GM19351 (cell line): ENCODE data around the gene TOP2A.
A peak's percentile ranks its signal among the peaks of the same experiment; 100 is the strongest.

Experiments used
- ATAC-seq: cut with Tn5 transposase; IDR thresholded peaks from one replicate; pipeline ENCODE4 v1.9.1; 2021; ENCODE audit warnings: mild to moderate bottlenecking, moderate library complexity; ENCODE audit not compliant: unreplicated experiment

TOP2A gene, protein sequence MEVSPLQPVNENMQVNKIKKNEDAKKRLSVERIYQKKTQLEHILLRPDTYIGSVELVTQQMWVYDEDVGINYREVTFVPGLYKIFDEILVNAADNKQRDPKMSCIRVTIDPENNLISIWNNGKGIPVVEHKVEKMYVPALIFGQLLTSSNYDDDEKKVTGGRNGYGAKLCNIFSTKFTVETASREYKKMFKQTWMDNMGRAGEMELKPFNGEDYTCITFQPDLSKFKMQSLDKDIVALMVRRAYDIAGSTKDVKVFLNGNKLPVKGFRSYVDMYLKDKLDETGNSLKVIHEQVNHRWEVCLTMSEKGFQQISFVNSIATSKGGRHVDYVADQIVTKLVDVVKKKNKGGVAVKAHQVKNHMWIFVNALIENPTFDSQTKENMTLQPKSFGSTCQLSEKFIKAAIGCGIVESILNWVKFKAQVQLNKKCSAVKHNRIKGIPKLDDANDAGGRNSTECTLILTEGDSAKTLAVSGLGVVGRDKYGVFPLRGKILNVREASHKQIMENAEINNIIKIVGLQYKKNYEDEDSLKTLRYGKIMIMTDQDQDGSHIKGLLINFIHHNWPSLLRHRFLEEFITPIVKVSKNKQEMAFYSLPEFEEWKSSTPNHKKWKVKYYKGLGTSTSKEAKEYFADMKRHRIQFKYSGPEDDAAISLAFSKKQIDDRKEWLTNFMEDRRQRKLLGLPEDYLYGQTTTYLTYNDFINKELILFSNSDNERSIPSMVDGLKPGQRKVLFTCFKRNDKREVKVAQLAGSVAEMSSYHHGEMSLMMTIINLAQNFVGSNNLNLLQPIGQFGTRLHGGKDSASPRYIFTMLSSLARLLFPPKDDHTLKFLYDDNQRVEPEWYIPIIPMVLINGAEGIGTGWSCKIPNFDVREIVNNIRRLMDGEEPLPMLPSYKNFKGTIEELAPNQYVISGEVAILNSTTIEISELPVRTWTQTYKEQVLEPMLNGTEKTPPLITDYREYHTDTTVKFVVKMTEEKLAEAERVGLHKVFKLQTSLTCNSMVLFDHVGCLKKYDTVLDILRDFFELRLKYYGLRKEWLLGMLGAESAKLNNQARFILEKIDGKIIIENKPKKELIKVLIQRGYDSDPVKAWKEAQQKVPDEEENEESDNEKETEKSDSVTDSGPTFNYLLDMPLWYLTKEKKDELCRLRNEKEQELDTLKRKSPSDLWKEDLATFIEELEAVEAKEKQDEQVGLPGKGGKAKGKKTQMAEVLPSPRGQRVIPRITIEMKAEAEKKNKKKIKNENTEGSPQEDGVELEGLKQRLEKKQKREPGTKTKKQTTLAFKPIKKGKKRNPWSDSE (N-terminal part only)

DNA sequence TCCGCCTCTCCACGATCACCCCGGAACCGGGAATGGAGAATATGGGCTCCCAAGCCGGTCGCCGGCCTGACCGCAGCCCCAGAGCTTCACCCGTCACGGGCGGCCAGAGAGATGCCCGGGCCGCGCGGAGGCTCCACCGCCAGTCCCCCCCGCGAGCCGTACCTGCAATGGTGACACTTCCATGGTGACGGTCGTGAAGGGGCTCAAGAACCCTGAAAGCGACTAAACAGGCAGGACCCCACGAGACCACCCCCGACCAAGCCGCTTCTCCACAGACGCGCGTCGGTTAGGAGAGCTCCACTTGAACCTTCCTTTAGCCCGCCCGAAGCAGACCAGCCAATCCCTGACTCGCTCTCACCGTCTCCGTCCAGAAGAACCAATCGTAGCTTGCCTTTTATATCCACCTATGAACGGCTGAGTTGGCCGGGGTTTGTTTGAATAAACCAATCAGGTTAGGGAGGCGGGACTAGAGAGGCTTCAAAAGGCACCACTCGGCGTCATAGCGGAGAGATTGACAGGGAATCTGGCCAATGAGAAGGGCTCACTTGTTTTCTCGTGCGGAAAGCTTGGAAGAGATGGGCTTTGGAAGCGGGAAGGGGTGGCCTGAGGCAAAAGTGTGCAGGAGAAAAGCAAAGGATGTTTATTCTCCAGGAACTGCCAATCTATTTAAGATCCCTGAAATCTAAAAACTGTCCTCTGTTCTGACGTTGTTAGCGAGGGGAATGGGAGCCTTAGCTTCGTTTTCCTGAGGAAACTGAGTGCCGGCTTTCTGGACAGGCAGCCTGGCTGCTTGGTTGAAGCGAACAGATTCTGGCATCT lies at the start of gene TOP2A:
TSS of gene TOP2A (minus strand) at position 288 of the 819 bp plus-strand sequence. CDS start at position 183, 105 bp downstream.
- peak; percentile 98 for ATAC-seq

- no peak for ATAC-seq
These were observed 49.7 kb upstream of the TOP2A start for GRCh38 chr17:40467281-40467867.

GRCh38 chr17:40466298-40466971 lies 48.7 kb upstream of the TOP2A start:
- ATAC-seq = no peak

GRCh38 chr17:40464392-40464855 lies 46.7 kb upstream of the TOP2A start:
- no peak for ATAC-seq

GRCh38 chr17:40463122-40463550 lies 45.4 kb upstream of the TOP2A start:
- no peak for ATAC-seq

DNA sequence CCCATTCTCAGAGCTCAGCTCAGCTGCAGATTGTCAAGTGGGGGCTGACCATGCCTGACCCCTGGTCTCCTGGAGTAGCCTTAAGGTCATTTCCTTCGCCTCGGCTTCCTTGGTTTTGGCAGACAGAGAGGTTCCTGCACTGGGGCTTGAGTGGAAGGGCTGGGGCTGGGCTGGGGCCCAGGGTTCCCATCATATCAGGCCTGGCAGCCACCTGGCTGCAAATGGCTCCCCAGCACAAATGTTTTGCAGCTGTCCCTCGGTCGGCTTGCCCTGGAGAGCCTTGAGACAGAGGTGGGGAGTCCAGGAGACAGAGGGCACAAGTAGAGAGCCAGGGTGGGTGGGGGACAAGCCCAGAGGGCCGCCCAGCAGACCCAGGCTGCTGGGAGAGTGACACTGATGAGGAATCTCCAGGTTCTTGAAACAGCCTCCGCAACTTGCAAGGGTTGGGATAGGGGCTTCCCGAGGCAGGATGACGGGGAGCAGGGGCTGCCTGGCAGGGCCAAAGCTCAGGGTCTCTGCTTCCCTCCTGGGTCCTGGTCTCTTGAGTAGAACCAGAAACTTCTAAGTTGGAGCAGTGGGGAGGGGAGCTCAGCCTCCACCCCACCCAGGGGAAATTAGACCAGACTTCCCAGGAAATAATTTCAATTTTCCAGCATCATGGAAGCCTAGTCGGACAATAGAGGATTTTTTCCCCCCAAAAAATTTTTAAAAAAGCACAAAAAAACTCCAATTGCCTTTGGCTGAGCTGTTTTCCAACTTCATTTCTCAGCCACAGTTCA lies 44.8 kb upstream of the TOP2A start:
- no peak for ATAC-seq

DNA sequence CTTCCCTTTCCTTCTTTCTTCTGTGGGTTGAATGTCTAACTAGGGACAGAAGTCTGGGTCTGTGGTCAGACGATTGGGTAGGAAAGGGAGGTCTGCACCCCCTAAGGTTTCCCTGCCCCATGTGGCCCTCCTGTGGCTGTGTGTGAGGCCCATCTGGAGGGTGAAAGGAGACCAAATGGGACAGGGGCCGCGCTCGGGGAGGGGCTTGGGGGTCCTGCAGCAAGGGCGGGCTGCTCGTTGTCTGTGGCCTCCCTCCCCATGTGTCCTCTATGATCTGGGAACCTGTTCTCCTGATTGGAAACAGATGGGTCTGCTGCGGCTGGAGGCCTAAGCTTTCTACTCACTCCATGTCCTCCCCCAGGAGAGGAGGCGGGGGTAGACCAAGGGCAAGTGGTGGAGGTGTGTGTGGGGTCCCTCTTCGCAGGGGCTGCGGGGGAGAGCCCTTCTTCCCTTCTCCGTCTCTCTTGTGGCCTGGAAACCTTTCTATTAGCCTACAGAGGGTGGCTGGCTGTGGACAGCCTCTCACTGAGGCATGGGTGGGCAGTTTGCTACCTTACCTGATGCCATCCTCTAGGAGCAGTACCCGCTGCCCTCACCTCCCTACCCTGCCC lies 44.1 kb upstream of the TOP2A start:
- ATAC-seq = no peak

- ATAC-seq = no peak
These were observed 43.5 kb upstream of the TOP2A start for GRCh38 chr17:40460968-40461731.

DNA sequence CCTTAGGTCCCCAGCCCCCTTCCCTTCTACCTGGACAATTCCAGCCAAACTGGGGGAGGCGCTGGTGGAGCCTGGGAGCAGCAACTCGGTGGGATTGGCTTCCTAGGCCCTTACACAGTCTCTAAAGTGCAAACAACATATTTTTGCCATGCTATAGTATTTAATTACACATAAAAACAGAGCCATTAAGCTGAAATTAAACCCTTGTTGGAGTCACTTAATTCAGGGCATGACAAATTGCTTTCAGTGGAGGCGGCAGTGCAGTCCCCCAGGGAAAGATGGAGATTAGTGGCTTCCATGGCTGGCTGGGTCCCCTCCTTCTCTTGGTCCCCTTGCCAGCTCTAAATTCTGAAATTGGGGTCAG lies 42.9 kb upstream of the TOP2A start:
- ATAC-seq = no peak

DNA sequence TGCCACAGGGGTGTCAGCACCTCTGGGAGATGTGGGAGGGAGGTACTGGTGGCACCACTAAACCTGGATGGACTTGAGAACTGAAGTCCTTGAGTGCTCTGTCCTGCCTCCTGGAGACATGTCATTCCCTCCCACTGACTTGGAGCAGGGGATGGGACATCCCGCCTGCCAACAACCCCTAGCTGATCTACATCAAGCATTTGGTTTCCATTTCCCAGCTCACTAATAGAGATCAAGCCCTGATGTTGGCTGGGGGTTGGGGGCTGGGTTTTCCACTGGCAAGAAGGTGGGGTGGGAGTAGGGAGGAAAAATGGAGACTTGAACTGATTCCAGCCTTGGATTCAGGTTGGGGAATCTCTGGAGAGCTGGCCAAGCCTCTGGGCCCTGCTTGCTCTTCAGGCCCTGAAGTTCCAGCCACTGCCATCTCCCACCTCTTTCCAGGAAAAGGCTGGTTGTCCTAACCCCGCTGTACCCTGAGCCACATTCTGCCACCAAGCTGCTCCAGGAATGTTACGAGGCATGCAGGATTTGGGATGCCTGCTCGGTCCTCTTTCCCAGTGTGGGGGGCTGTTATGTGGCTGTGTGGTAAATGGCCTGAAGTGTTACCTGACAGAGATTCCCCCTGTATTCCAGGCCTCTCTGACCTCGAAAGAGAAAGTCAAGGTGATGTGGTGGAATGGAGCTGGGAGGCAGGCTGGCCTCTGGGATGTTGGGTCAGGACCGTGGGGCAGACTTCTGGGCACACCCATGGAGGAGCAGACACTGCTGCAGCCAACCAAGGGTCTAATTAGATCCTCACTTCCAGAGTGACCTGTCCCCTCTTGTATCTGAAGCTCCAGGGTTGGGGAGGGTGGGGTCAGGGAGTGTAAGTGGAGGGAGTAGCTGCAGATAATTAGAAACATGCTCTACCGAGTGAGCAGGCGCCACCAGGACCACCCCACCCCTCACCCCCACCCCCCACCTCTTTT lies 42.2 kb upstream of the TOP2A start:
- ATAC-seq = no peak

DNA sequence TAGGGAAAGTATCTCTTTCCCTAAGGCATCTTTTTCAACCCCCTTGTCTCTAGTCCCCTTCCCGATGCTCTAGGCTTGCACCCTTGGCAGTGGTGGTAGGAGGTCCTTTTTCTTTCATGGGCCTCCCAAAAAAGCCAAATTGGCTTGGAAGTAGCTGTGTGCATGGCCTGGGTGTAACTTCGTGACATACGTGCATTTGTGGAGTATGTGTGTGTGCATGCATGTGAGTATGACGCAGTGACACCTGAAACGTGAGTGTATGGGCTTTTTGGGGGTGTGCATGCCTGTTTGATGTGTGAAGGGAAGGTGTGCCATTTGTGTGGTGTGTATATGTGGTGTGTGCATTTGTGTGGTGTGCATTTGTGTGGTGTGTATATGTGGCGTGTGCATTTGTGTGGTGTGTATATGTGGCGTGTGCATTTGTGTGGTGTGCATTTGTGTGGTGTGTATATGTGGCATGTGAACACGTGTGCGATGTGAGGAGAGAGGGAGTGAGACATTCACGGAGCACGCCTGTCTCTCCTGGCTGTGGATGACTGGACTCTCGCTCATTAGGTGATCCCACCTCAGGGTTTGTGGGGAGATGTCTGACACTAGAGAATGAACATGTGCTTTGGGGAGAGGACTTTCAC lies 41.3 kb upstream of the TOP2A start:
- no peak for ATAC-seq

DNA sequence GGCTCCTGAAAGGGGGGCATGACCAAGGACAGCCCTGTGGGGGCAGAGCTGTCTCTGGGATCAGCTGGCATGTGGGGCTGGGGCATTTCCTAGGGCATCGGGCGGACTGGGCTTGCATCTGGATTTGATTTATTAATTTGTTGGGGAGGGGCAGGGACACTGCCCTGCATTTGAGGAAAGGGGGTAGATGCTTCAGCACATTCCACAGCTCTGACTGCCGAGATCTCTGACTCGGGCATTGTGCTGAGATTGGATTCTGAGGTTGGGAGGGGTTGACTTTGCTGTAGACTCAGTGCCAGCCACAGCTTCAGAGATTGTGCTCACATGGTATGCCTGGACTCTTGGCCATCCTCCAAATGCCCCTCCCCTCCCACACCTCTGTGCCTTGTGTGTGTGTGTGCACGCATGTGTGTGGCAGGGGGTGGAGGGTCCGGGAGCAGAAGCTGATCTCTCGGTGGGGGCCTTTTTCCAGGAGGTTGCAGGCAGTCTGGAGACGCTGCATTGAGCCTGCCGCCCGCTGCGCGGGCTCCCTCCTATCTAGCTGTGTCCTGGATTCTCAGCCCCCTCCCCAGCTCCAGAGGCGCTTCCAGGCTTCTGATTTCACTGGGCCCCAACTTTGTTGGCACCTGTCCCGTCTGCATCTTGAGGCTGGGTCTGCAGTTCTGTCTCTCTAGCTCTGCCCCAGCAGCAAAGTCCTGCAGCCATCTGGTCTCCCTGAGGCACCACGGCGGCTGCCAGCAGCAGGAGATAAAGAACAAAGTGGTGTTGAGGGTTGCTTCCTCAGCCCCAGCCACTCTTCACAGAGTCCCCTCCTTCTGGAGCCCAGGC lies 40.5 kb upstream of the TOP2A start:
- no peak for ATAC-seq

- ATAC-seq = no peak
These were observed 39.7 kb upstream of the TOP2A start for GRCh38 chr17:40457369-40457768.

DNA sequence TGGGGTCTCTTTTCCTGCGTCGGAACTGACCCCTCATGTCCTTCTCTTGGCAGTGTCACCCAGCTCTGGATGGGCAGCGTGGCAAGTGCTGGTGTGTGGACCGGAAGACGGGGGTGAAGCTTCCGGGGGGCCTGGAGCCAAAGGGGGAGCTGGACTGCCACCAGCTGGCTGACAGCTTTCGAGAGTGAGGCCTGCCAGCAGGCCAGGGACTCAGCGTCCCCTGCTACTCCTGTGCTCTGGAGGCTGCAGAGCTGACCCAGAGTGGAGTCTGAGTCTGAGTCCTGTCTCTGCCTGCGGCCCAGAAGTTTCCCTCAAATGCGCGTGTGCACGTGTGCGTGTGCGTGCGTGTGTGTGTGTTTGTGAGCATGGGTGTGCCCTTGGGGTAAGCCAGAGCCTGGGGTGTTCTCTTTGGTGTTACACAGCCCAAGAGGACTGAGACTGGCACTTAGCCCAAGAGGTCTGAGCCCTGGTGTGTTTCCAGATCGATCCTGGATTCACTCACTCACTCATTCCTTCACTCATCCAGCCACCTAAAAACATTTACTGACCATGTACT lies 38.8 kb upstream of the TOP2A start:
- ATAC-seq = no peak
